Immature natural killer cell (primary cell): ENCODE results near the gene NOG. TPM values are rescaled to one million over a fixed set of nuclear protein-coding genes. Genes with fewer than 3 reads are reported as not detected.
A peak's percentile ranks its signal among the peaks of the same experiment; 100 is the strongest.

Experiments used
- DNase-seq, 3 donors: peaks; one replicate each; pipeline ENCODE4 v3.0.0; 2022; ENCODE audit warnings: mixed read lengths in 1 of 3
- H3K27ac Mint-ChIP-seq, 6 donors: one replicate each; pipeline ENCODE4 v1.8.0; 2020; ENCODE audit warnings: mixed read lengths in 6 of 6, mild to moderate bottlenecking in 5 of 6, inconsistent platforms in 4 of 6, moderate library complexity in 3 of 6
- H3K27me3 Mint-ChIP-seq, 3 donors: one replicate each; pipeline ENCODE4 v1.8.0; 2020 to 2021; ENCODE audit warnings: low read depth in 3 of 3, mild to moderate bottlenecking in 3 of 3, mixed read lengths in 3 of 3, moderate library complexity in 3 of 3, inconsistent platforms in 1 of 3
- H3K36me3 Mint-ChIP-seq, 3 donors: one replicate each; pipeline ENCODE4 v1.8.0; 2020; ENCODE audit warnings: mixed read lengths in 3 of 3, inconsistent platforms in 2 of 3, mild to moderate bottlenecking in 2 of 3
- H3K4me1 Mint-ChIP-seq, 2 donors: one replicate each; pipeline ENCODE4 v1.8.0; 2020; ENCODE audit warnings: inconsistent platforms in 2 of 2, mild to moderate bottlenecking in 2 of 2, mixed read lengths in 2 of 2, moderate library complexity in 1 of 2
- H3K4me3 Mint-ChIP-seq, 5 donors: one replicate each; pipeline ENCODE4 v1.8.0; 2020; ENCODE audit warnings: mild to moderate bottlenecking in 5 of 5, mixed read lengths in 5 of 5, inconsistent platforms in 3 of 5, moderate library complexity in 3 of 5
- H3K9me3 Mint-ChIP-seq, 6 donors: one replicate each; pipeline ENCODE4 v1.8.0; 2020; ENCODE audit warnings: mild to moderate bottlenecking in 6 of 6, mixed read lengths in 6 of 6, inconsistent platforms in 4 of 6, moderate library complexity in 3 of 6
- polyA plus RNA-seq, 3 donors: library from polyadenylated mRNA; unstranded; fragments of 300-500 nt; fragmentation: Illumina TruSeq; gene quantifications; one replicate each; pipeline ENCODE4 v1.2.3, GENCODE V29; 2021

NOG gene
- polyA plus RNA-seq, 3 donors from 2014 or later: not detected

GRCh38 chr17:56592487-56593085 lies 913 bp upstream of the NOG start:
- peak; percentile 58 to 63 (median 60) for DNase-seq
- H3K4me3 Mint-ChIP-seq: peak overlapping the region; percentile 42 to 72 (median 52)
- H3K27me3 Mint-ChIP-seq: peaks cover 22 to 29% (median 24%) of the 10 kb centered on the region in 3 donors
- H3K4me1 Mint-ChIP-seq: peaks cover 22 to 24% of the 10 kb centered on the region in 2 donors
- H3K36me3 Mint-ChIP-seq: no peaks in the 10 kb centered on the region
- H3K27ac Mint-ChIP-seq: no peak overlapping the region
- H3K9me3 Mint-ChIP-seq: no peaks in the 10 kb centered on the region

- Mint-ChIP-seq H3K4me3 (peak overlapping the region in 4 of 5 donors; percentile 43 to 72 (median 58)), H3K4me1 (peaks cover 22 to 24% of the 10 kb centered on the region in 2 donors)
- peak in 1 of 3 donors; percentile 3 for DNase-seq
Measured at GRCh38 chr17:56593086-56593645, 333 bp upstream of the NOG start.

DNA sequence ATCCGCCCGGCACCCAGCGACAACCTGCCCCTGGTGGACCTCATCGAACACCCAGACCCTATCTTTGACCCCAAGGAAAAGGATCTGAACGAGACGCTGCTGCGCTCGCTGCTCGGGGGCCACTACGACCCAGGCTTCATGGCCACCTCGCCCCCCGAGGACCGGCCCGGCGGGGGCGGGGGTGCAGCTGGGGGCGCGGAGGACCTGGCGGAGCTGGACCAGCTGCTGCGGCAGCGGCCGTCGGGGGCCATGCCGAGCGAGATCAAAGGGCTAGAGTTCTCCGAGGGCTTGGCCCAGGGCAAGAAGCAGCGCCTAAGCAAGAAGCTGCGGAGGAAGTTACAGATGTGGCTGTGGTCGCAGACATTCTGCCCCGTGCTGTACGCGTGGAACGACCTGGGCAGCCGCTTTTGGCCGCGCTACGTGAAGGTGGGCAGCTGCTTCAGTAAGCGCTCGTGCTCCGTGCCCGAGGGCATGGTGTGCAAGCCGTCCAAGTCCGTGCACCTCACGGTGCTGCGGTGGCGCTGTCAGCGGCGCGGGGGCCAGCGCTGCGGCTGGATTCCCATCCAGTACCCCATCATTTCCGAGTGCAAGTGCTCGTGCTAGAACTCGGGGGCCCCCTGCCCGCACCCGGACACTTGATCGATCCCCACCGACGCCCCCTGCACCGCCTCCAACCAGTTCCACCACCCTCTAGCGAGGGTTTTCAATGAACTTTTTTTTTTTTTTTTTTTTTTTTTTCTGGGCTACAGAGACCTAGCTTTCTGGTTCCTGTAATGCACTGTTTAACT lies 1.0 kb downstream of the NOG start:
- H3K27ac Mint-ChIP-seq: no peak overlapping the region
- peaks cover 22 to 30% of the 10 kb centered on the region in 2 donors for H3K4me1 Mint-ChIP-seq
- H3K9me3 Mint-ChIP-seq: no peaks in the 10 kb centered on the region
- H3K36me3 Mint-ChIP-seq: no peaks in the 10 kb centered on the region
- peaks cover 16 to 34% (median 32%) of the 10 kb centered on the region in 3 donors for H3K27me3 Mint-ChIP-seq
- peak overlapping the region in 3 of 5 donors; percentile 51 to 62 (median 62) for H3K4me3 Mint-ChIP-seq
- DNase-seq: peak in 2 of 3 donors; percentile 13 to 19

More at GRCh38 chr17:56593086-56593645, 333 bp upstream of the NOG start:
- no peak overlapping the region for H3K27ac Mint-ChIP-seq
- H3K9me3 Mint-ChIP-seq: no peaks in the 10 kb centered on the region
- H3K36me3 Mint-ChIP-seq: no peaks in the 10 kb centered on the region
- peaks cover 22 to 32% (median 27%) of the 10 kb centered on the region in 3 donors for H3K27me3 Mint-ChIP-seq

- peaks cover 16 to 34% (median 34%) of the 10 kb centered on the region in 3 donors for H3K27me3 Mint-ChIP-seq
Measured at GRCh38 chr17:56595108-56595418, 1.6 kb downstream of the NOG start.

GRCh38 chr17:56595831-56596690 lies 2.6 kb downstream of the NOG start:
- Mint-ChIP-seq H3K36me3 (no peaks in the 10 kb centered on the region), H3K9me3 (no peaks in the 10 kb centered on the region), H3K4me1 (peaks cover 22 to 30% of the 10 kb centered on the region in 2 donors), H3K4me3 (no peak overlapping the region), H3K27ac (no peak overlapping the region), H3K27me3 (peaks cover 18 to 33% (median 29%) of the 10 kb centered on the region in 3 donors)
- no peak for DNase-seq

More at GRCh38 chr17:56595108-56595418, 1.6 kb downstream of the NOG start:
- H3K36me3 Mint-ChIP-seq: no peaks in the 10 kb centered on the region
- DNase-seq: no peak
- peaks cover 22 to 30% of the 10 kb centered on the region in 2 donors for H3K4me1 Mint-ChIP-seq
- H3K27ac Mint-ChIP-seq: no peak overlapping the region
- H3K4me3 Mint-ChIP-seq: peak overlapping the region in 3 of 5 donors; percentile 51 to 62 (median 62)
- H3K9me3 Mint-ChIP-seq: no peaks in the 10 kb centered on the region

GRCh38 chr17:56596691-56597494 lies 3.4 kb downstream of the NOG start:
- Mint-ChIP-seq H3K4me3 (peak overlapping the region in 2 of 5 donors; percentile 27 to 68), H3K27ac (no peak overlapping the region), H3K4me1 (peaks cover 22 to 30% of the 10 kb centered on the region in 2 donors), H3K9me3 (no peaks in the 10 kb centered on the region), H3K36me3 (no peaks in the 10 kb centered on the region), H3K27me3 (peaks cover 17 to 29% (median 29%) of the 10 kb centered on the region in 3 donors)
- DNase-seq: no peak

GRCh38 chr17:56597495-56597990 lies 4.0 kb downstream of the NOG start:
- H3K4me3 Mint-ChIP-seq: no peak overlapping the region
- peaks cover 17 to 28% (median 26%) of the 10 kb centered on the region in 3 donors for H3K27me3 Mint-ChIP-seq
- no peak overlapping the region for H3K27ac Mint-ChIP-seq

DNA sequence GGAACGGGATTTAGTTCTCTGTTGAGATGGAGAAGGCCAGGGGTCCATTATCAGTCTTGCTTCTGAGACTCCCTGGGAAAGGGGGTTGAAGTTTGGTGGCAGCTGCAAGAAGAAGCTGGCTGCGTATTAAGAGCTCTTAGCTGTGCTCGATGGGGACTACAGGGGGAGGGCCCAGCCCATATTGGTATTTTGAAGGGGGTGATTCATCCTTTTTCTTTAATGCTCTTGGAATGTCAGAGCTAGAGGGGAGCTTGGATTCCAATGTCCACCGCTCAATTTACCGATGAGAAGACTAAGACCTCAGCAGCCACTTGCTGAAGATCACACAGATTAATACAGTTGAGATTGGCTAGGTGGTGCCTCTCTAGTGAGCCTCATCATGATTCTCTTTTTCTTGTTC lies 5.0 kb downstream of the NOG start:
- H3K27me3 Mint-ChIP-seq: peaks cover 21 to 26% (median 26%) of the 10 kb centered on the region in 3 donors
- DNase-seq: no peak
- H3K9me3 Mint-ChIP-seq: no peaks in the 10 kb centered on the region
- no peaks in the 10 kb centered on the region for H3K36me3 Mint-ChIP-seq
- no peak overlapping the region for H3K27ac Mint-ChIP-seq
- H3K4me3 Mint-ChIP-seq: peak overlapping the region in 2 of 5 donors; percentile 28 to 62
- H3K4me1 Mint-ChIP-seq: peaks cover 14 to 23% of the 10 kb centered on the region in 2 donors

More at GRCh38 chr17:56597495-56597990, 4.0 kb downstream of the NOG start:
- no peak for DNase-seq
- H3K9me3 Mint-ChIP-seq: no peaks in the 10 kb centered on the region
- H3K36me3 Mint-ChIP-seq: no peaks in the 10 kb centered on the region
- peaks cover 18 to 23% of the 10 kb centered on the region in 2 donors for H3K4me1 Mint-ChIP-seq

DNA sequence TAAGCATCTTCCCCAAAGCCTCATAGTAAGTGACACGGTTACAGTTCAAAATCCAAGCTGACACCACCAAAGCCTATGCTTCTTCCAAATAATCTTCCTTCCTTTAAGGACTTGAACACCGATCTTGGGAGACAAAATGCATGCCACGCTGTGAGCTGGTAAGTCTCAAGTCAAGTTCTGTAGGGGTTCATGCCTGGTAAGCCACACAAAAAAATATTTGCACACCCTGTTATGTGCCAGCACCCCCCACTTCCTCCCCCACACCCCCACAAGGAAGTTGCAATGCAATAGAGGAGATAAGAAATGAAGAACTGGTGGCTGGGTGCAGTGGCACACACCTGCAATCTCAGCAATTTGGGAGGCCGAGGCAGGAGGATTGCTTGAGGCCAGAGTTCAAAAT lies 5.6 kb downstream of the NOG start:
- peaks cover 21 to 31% (median 26%) of the 10 kb centered on the region in 3 donors for H3K27me3 Mint-ChIP-seq
- peaks cover 14 to 23% of the 10 kb centered on the region in 2 donors for H3K4me1 Mint-ChIP-seq
- H3K4me3 Mint-ChIP-seq: no peak overlapping the region
- no peaks in the 10 kb centered on the region for H3K9me3 Mint-ChIP-seq
- H3K36me3 Mint-ChIP-seq: no peaks in the 10 kb centered on the region
- H3K27ac Mint-ChIP-seq: no peak overlapping the region
- DNase-seq: no peak

- no peaks in the 10 kb centered on the region for H3K9me3 Mint-ChIP-seq
- DNase-seq: no peak
- peaks cover 14 to 22% of the 10 kb centered on the region in 2 donors for H3K4me1 Mint-ChIP-seq
- H3K27ac Mint-ChIP-seq: no peak overlapping the region
- H3K36me3 Mint-ChIP-seq: no peaks in the 10 kb centered on the region
- H3K27me3 Mint-ChIP-seq: peaks cover 21 to 35% (median 26%) of the 10 kb centered on the region in 3 donors
- H3K4me3 Mint-ChIP-seq: no peak overlapping the region
Measured at GRCh38 chr17:56599566-56599965, 6.1 kb downstream of the NOG start.

DNA sequence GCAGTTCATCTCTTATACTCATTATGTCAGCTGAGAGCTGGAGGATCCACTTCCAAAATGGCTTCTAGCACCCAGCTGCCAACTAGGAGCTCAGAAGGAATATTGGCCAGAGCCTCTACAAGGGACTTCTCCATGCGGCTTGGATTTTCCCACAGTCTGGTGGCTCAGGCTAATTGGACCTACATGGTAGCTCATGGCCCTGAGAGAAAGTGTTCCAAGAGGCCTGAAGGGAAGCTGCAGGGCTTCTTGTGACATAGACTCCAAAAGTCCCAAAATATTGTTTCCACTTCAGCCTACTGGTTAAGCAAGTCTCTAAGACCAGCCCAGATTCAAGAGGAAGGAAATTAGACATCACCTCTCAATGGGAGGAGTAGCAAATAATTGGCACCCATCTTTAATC lies 6.8 kb downstream of the NOG start:
- Mint-ChIP-seq H3K9me3 (no peaks in the 10 kb centered on the region), H3K36me3 (no peaks in the 10 kb centered on the region), H3K4me3 (no peak overlapping the region), H3K4me1 (peaks cover 10 to 16% of the 10 kb centered on the region in 2 donors), H3K27me3 (peaks cover 21 to 35% (median 26%) of the 10 kb centered on the region in 3 donors), H3K27ac (no peak overlapping the region)
- no peak for DNase-seq

DNA sequence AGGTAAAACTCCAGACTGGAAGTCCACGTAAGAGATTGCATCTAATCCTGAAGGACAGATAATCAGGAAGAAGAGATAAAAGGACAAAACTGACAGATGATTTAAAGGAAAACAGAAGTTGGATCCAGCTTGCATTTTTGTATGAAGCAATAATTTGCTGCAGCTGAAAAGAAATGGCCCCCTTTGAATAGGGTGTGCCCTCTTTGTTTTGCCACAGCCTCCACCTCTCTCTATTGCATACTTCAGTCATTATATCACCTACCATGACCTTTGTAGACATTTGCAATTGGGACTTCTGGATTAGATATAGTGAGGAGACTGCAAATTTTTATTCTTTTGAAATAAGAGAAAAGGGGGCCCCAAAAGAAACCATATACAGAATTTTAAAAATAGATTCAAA lies 8.1 kb downstream of the NOG start:
- Mint-ChIP-seq H3K27ac (no peak overlapping the region), H3K9me3 (peaks cover 0 to 2% (median 0%) of the 10 kb centered on the region in 6 donors), H3K4me3 (no peak overlapping the region), H3K4me1 (peaks cover 5 to 14% of the 10 kb centered on the region in 2 donors), H3K27me3 (peaks cover 16 to 40% (median 24%) of the 10 kb centered on the region in 3 donors), H3K36me3 (peaks cover 0 to 5% (median 0%) of the 10 kb centered on the region in 3 donors)
- no peak for DNase-seq
